Measurements from ENCODE around the gene ZFAND2A. TPM values are rescaled to one million over a fixed set of nuclear protein-coding genes. Genes with fewer than 3 reads are reported as not detected.

ZFAND2A gene
- total RNA-seq, 2 experiments from 2014 or later = 23.3 to 24.0 TPM

DNA sequence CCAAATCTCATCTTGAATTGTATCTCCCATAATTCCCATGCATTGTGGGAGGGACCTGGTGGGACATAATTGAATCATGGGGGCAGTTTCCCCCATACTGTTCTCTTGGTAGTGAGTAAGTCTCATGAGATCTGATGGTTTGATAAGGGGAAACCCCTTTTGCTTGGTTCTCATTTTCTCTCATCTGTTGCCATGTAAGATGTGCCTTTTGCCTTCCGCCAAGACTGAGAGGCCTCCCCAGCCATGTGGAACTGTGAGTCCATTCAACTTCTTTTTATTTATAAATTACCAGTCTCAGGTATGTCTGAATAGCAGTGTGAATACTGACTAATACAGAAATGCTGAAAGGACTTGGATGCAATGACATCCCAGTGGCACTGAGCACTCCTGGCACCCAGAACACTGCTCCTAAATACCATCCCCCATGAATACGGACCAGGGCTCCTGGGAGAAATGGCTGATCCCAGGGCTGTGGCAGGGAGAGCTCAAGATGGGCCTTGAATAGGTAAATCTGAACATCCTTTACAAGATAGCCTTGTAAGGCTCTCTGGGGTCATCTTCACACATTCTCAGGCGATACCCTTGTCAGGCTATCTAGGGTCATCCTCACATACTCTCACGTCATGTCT, 19.4 kb downstream of the ZFAND2A start:
- no peaks in the 10 kb centered on the region for H3K36me3 Mint-ChIP-seq (ENCODE audit: low read depth)
- POLR2A ChIA-PET = no interaction called here
- H3K4me3 Mint-ChIP-seq = no peak overlapping the region
- CTCF ChIA-PET = interaction anchor here (0.6 kb wide), 1 partner anchor 47 kb away, joined by 3 read pairs; no protein-coding TSS in a partner anchor
- no peaks in the 10 kb centered on the region for H3K9me3 Mint-ChIP-seq
- H3K27me3 Mint-ChIP-seq = no peaks in the 10 kb centered on the region
- H3K4me1 Mint-ChIP-seq = peaks cover 14% of the 10 kb centered on the region
- DNase-seq = no peak
- H3K27ac Mint-ChIP-seq = no peak overlapping the region

DNA sequence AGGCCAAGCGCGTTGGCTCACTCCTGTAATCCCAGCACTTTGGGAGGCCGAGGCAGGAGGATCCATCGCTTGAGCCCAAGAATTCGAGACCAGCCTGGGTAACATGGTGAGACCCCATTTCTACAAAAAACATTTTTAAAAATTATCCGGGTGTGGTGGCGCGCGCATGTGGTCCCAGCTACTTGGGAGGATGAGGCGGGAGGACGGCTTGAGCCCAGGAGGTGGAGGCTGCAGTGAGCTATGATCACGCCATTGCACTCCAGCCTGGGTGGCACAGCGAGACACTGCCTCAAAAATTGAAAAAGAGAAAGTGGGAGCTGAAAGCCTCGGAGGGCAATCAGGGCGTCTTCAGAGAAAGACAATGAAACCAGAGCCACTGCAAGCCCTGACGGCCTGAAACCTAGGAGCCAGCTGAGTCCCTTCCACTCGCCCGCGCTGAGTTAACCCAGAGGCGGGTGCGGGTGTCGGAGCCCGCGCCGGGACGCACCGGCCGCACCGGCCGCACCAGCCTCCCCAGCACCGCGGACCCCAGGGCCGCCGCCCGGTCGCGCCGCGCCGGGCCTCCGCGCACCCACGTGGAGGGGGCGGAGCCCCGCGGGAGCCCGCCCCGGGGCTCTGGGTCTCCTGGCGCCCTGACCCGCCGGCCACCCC, 22.4 kb downstream of the ZFAND2A start:
- H3K9me3 Mint-ChIP-seq = no peaks in the 10 kb centered on the region
- H3K27me3 Mint-ChIP-seq = no peaks in the 10 kb centered on the region
- peak overlapping the region; percentile 82 for H3K4me3 Mint-ChIP-seq
- no peak for DNase-seq
- CTCF ChIA-PET = interaction anchor here (0.7 to 3.1 kb wide), 11 partner anchors 14 to 145 kb away, joined by 3 to 14 read pairs (median 3); partner anchors contain the start of gene ZFAND2A
- POLR2A ChIA-PET = no interaction called here
- peaks cover 14% of the 10 kb centered on the region for H3K4me1 Mint-ChIP-seq
- H3K27ac Mint-ChIP-seq = peak overlapping the region; percentile 92
- no peaks in the 10 kb centered on the region for H3K36me3 Mint-ChIP-seq (ENCODE audit: low read depth)

DNA sequence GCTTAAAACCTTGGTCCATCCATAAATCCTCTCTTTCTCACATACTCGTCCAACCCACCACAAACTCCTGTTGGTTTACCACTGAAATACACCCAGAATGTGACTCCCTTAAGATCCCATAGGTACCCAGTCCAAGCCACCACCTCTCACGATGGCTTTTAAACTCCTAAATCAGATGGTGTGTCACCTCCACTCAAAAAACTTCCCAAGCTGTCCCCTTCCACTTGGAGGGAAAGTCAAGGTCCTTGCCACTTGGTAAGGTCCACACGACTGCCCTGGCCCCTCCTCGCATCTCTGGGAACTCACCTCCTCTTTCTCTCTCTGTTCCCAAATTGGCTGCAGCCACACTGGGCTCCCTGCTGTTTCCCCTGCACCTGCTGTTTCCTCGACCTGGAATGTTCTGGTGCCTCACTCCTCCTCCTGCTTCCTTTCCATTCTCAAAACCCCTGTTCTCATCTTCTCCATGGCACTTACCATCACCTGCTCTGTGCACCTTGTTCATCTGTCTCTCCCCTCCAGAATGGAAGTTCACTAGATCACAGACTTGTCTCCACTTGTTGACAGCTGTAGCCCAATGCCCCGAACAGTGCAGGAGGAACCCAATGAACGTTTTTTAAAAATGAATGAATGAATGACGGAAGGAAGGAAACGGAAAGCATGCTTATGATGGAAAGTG, 23.0 kb downstream of the ZFAND2A start:
- Mint-ChIP-seq H3K4me3 (peak overlapping the region; percentile 75), H3K9me3 (no peaks in the 10 kb centered on the region), H3K27me3 (no peaks in the 10 kb centered on the region), H3K4me1 (peaks cover 14% of the 10 kb centered on the region), H3K27ac (peak overlapping the region; percentile 72), H3K36me3 (ENCODE audit: low read depth) (no peaks in the 10 kb centered on the region)
- DNase-seq = no peak
- POLR2A ChIA-PET = no interaction called here
- CTCF ChIA-PET = interaction anchor here (0.7 to 3.1 kb wide), 4 partner anchors 21 to 144 kb away, joined by 3 to 14 read pairs (median 8); no protein-coding TSS in a partner anchor

DNA sequence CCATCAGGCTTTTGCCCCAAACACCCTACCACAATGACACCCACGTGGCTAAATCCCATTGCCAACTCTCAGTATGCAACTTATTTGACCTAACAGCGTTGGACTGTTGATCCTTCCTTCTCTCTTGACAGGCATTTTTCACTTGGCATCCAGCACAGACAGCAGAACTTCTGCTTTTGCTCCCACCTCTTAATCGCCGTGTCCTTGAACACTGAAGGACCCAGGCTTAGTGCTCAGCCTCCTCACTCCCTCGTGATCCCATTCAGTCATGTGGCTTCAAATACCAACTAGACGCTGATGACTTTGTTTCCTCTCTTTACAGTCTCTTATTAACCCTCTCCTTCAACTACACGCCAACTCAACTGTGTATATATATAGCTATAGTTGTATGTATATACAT, 25.0 kb downstream of the ZFAND2A start:
- Mint-ChIP-seq H3K27ac (no peak overlapping the region), H3K9me3 (peaks cover 2% of the 10 kb centered on the region), H3K4me3 (no peak overlapping the region), H3K27me3 (no peaks in the 10 kb centered on the region), H3K4me1 (peaks cover 14% of the 10 kb centered on the region), H3K36me3 (ENCODE audit: low read depth) (peaks cover 3% of the 10 kb centered on the region)
- CTCF ChIA-PET = interaction anchor here (1.0 kb wide), 1 partner anchor 142 kb away, joined by 3 read pairs; no protein-coding TSS in a partner anchor
- no peak for DNase-seq
- POLR2A ChIA-PET = no interaction called here

DNA sequence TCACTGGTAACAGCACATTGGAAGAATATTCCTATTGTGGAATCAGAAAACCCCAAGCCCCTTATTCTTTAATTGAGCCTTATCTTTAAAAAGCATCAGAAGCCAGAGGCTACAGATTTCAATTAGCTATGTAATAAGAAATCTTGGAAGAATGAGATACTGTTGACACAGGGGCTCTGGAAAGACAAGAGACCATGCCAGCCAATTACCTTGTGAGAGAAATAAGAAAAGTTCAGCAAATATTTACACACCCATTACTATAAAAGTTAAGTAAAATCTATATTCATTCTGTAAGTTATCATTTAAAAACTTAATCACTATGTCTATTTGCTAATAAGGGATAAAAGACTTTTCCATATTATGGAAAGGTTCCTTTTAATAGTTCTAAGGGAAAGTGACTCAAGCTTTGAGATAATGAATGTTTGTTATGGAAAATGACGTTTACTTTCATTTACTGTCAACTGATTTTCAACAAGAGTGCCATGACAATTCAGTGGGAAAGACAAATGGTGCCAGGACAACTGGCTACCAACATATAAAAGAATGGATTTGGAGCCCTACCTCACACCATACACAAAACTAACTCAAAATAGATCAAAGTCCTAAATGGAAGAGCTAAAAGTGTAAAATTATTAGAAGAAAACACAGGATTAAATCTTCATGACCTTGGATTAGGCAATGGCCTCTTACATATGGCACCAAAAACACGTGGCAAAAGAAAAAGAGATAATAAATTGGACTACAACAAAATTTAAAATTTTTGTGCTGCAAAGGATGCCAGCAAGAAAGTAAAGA, 28.3 kb downstream of the ZFAND2A start:
- POLR2A ChIA-PET = no interaction called here
- DNase-seq = no peak
- CTCF ChIA-PET = no interaction called here
- no peak overlapping the region for H3K27ac Mint-ChIP-seq
- no peaks in the 10 kb centered on the region for H3K27me3 Mint-ChIP-seq
- no peak overlapping the region for H3K4me3 Mint-ChIP-seq
- H3K4me1 Mint-ChIP-seq = peaks cover 2% of the 10 kb centered on the region
- H3K36me3 Mint-ChIP-seq (ENCODE audit: low read depth) = peaks cover 3% of the 10 kb centered on the region
- peaks cover 2% of the 10 kb centered on the region for H3K9me3 Mint-ChIP-seq

DNA sequence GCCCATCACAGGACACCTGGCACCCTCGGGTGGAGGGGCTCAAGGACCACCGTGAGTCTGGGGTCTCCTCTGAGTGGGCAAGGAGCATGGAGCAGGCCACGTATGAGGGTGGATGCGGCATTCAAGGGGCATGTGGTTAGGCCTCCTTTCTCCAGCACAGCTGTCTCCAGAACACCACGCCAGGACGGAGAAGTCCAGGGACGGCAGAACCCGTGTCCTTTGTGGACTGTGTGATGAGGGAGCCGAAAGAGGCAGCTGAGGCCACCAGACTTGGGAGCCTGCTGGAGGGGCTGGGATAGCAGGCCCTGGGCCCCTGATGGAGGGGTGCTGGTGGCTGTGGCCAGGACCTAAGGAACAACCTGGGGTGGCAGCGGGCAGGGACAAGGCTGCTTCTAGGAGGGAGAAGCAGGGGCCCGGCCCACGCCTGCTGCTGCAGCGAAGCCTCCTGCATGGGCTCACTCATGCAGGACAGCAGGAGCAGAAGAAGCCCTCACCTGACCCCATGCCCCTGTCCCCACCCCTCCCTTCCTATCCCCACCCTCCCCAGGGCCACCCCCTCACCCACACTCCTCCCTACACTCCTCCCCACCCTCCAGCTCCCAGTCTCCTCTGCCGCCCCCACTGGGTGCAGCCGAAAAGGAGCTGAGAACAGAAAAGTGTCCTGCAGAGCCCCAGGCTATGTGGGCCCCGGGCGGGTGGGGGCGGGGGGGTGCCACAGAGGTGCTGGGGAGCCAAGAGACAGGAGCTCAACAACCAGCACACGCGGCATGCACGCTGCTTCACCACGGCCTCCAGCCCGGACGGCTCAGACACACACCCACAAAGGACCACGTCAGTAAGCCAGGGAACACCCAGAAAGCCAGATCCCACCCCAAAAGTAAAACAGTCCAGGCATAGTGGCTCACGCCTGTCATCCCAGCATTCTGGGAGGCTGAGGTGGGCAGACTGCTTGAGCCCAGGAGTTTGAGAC, 29.7 kb downstream of the ZFAND2A start:
- peaks cover 2% of the 10 kb centered on the region for H3K9me3 Mint-ChIP-seq
- no peaks in the 10 kb centered on the region for H3K4me1 Mint-ChIP-seq
- no peak overlapping the region for H3K27ac Mint-ChIP-seq
- DNase-seq = no peak
- ChIA-PET CTCF (interaction anchor here (0.6 to 0.9 kb wide), 2 partner anchors 18 to 107 kb away, joined by 3 read pairs; no protein-coding TSS in a partner anchor), POLR2A (no interaction called here)
- peaks cover 7% of the 10 kb centered on the region for H3K36me3 Mint-ChIP-seq (ENCODE audit: low read depth)
- H3K27me3 Mint-ChIP-seq = no peaks in the 10 kb centered on the region
- H3K4me3 Mint-ChIP-seq = no peak overlapping the region

DNA sequence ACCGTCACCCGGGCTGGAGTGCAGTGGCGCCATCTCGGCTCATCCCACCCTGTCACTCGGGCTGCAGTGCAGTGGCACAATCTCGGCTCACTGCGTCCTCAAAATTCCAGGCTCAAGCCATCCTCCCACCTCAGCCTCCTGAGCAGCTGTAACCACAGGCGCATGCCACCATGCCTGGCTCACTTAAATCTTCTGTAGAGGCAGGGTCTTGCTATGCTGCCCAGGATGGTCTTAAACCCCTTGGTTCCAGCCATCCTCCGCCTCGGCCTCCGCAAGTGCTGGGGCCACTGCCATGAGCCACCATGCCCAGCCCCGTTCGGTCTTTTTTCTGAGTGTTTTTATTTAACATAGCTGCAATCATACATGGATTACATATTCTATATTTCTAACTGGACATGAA, 30.6 kb downstream of the ZFAND2A start:
- Mint-ChIP-seq H3K4me3 (no peak overlapping the region), H3K27ac (no peak overlapping the region), H3K4me1 (no peaks in the 10 kb centered on the region), H3K27me3 (no peaks in the 10 kb centered on the region), H3K36me3 (ENCODE audit: low read depth) (peaks cover 7% of the 10 kb centered on the region), H3K9me3 (peaks cover 2% of the 10 kb centered on the region)
- CTCF ChIA-PET = no interaction called here
- DNase-seq = no peak
- POLR2A ChIA-PET = no interaction called here

DNA sequence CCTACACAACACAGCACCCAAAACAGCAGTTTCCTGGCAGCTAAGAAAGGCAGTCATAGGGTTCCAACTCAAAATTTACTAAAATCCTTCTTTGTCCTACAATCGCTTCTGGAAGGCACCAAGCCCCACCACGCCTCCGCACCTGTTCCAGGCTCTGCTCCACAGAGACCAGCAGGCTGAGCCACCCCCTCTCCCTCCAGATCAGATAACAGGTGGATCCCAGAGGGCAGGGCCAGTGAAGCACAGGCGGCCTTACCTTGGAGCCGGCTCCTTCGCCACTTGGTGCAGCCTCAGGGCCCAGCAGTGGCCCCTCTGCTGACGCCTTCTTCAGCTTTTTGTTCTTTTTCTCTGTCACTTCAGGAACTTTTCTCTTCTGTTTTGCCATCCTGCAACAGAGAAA, 33.0 kb downstream of the ZFAND2A start:
- H3K4me1 Mint-ChIP-seq = no peaks in the 10 kb centered on the region
- H3K4me3 Mint-ChIP-seq = no peak overlapping the region
- peaks cover 2% of the 10 kb centered on the region for H3K9me3 Mint-ChIP-seq
- no peak for DNase-seq
- ChIA-PET POLR2A (no interaction called here), CTCF (no interaction called here)
- H3K27ac Mint-ChIP-seq = no peak overlapping the region
- H3K27me3 Mint-ChIP-seq = no peaks in the 10 kb centered on the region
- peaks cover 7% of the 10 kb centered on the region for H3K36me3 Mint-ChIP-seq (ENCODE audit: low read depth)

DNA sequence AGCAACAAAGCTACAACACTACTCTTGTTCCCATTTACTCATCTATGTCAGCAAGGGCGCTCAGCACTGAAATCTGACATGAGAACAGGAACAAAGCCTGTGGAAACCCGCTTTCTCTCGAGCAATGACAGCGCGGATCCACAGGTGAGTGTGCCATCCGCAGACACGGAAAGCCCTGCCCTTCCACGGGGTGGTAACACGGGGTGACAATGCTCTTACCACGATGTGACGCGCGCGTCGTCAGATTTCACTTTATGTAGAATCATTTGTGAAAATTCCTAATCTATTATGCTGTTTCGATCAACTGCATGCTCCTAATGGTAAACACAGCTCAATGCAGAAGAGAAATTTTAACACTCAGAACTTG, 34.4 kb downstream of the ZFAND2A start:
- Mint-ChIP-seq H3K9me3 (no peaks in the 10 kb centered on the region), H3K27me3 (no peaks in the 10 kb centered on the region), H3K4me3 (no peak overlapping the region), H3K4me1 (no peaks in the 10 kb centered on the region), H3K27ac (no peak overlapping the region), H3K36me3 (ENCODE audit: low read depth) (peaks cover 3% of the 10 kb centered on the region)
- POLR2A ChIA-PET = no interaction called here
- CTCF ChIA-PET = interaction anchor here (0.8 kb wide), 3 partner anchors 23 to 132 kb away, joined by 3 read pairs; no protein-coding TSS in a partner anchor
- DNase-seq = no peak

DNA sequence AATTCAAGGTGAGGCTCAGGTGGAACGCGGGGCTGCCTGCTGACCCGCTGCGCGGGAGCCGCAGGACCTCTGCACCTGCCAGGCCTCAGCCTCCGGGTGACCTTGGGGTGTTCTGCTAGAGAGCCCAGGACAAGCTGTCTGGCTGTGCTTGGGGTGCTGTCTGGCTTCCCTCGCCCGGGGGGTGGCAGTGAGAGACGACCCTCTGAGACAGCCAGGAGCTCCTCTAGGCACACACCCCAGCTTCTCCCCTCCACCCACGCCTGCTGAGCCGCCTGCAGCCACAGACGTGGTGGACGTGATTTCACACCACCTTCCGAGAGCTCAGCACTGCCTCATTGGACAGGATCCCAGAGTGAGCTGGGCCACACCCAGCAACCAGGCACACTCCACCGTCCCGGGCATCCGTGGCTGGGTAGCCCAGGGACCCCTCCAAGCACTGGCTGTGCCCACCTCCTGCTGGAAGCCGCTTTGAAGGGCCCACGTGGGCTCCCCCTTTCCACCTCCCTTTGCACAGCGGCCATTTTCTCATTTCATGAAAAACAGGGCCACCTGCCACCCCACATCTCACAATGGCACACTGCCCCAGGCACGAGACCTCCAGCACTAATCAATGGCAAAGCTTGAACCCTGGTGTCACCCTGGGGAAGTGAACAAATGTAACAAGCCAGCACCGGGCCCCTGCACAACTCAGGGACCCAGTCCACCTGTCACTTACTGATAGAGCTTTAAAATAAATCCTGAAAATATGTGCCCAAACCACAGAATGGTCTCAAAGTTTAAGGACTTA, 35.0 kb downstream of the ZFAND2A start:
- CTCF ChIA-PET = interaction anchor here (0.6 to 0.8 kb wide), 4 partner anchors 22 to 281 kb away, joined by 3 read pairs; no protein-coding TSS in a partner anchor
- no peak for DNase-seq
- Mint-ChIP-seq H3K4me1 (no peaks in the 10 kb centered on the region), H3K27ac (no peak overlapping the region), H3K36me3 (ENCODE audit: low read depth) (peaks cover 3% of the 10 kb centered on the region), H3K4me3 (no peak overlapping the region), H3K27me3 (no peaks in the 10 kb centered on the region), H3K9me3 (no peaks in the 10 kb centered on the region)
- POLR2A ChIA-PET = no interaction called here

DNA sequence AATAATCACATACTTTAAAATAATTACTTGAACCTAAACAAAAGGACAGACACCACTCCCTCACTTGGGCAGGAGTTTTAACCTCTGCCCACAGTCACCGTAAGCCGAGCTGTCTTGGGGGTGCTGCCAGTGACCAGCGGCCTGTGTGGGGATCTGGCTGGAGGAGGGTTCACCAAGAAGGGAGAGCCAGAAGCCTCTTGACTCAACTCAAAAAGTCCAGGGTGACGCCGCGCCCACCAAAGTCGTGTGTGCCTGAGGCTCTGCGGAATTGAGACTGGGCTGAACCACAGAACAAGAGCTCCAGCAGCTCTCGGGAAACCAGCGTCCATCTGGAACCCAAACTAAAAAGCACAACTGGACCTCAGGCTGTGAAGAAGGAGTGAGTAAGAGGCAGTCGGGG, 35.8 kb downstream of the ZFAND2A start:
- Mint-ChIP-seq H3K4me1 (peaks cover 3% of the 10 kb centered on the region), H3K36me3 (ENCODE audit: low read depth) (peaks cover 3% of the 10 kb centered on the region), H3K4me3 (no peak overlapping the region), H3K27ac (no peak overlapping the region), H3K9me3 (no peaks in the 10 kb centered on the region), H3K27me3 (no peaks in the 10 kb centered on the region)
- POLR2A ChIA-PET = no interaction called here
- CTCF ChIA-PET = interaction anchor here (2.3 kb wide), 1 partner anchor 53 kb away, joined by 7 read pairs; no protein-coding TSS in a partner anchor
- DNase-seq = no peak

All from activated CD4-positive, alpha-beta T cell treated with anti-CD3 and anti-CD28 coated beads, Interleukin-2, amount 10 ng/mL, durations not matched to agents 7 days and 5 days (primary cell).